PC-3 (cell line): ENCODE measurements around the gene PDZRN3. TPM values are rescaled to one million over a fixed set of nuclear protein-coding genes. Genes with fewer than 3 reads are reported as not detected.

Source experiments
- ATAC-seq: fragments of 200-7000 bp; cut with Tn5 transposase; 2 replicates; pipeline ENCODE4 v1.9.1; 2020; ENCODE audit warnings: mild to moderate bottlenecking, moderate library complexity
- BruUV-seq: library from RNA; stranded (reverse); fragments of 400-500 nt; replicated peaks from 2 replicates; lab custom pipeline; 2021; lab: Mats Ljungman, UMichigan
- CTCF ChIA-PET: fragments of 300-600 bp; sonication (Branson Sonifier 250); formaldehyde crosslinking; loops from one replicate; lab custom pipeline; 2022; ENCODE audit warnings: antibody characterized with exemption; lab: Charles Lee
- POLR2A ChIA-PET: fragments of 300-600 bp; sonication (Branson Sonifier 250); formaldehyde crosslinking; loops from one replicate; lab custom pipeline; 2022; ENCODE audit warnings: antibody characterized with exemption; ENCODE audit not compliant: unreplicated experiment; lab: Charles Lee
- DNase-seq: peaks from one replicate; pipeline ENCODE4 v3.0.0-alpha.2; 2015
- H2AFZ ChIP-seq: fragments of 300-600 bp; sonication (generic); 2 replicates; pipeline ENCODE4 v1.6.0; 2016; ENCODE audit warnings: antibody characterized with exemption, low read length
- H3F3A ChIP-seq: fragments of 300-600 bp; sonication (generic); one replicate; pipeline ENCODE4 v1.6.0; 2017; ENCODE audit warnings: antibody characterized with exemption, low read length, control low read depth, mild to moderate bottlenecking; ENCODE audit not compliant: unreplicated experiment
- H3K27ac ChIP-seq: fragments of 300-600 bp; sonication (generic); 2 replicates; pipeline ENCODE4 v1.5.1; 2016; ENCODE audit warnings: mild to moderate bottlenecking, low read length
- H3K27me3 ChIP-seq: fragments of 300-600 bp; sonication (generic); 2 replicates; pipeline ENCODE4 v1.6.1; 2016; ENCODE audit warnings: low read length, mixed read lengths
- H3K36me3 ChIP-seq: fragments of 300-600 bp; sonication (generic); 2 replicates; pipeline ENCODE4 v1.6.1; 2016; ENCODE audit warnings: low read depth, mixed run types, low read length, mixed read lengths
- H3K4me1 ChIP-seq: fragments of 300-600 bp; sonication (generic); 2 replicates; pipeline ENCODE4 v1.5.1; 2016; ENCODE audit warnings: low read length; ENCODE audit not compliant: insufficient read depth
- H3K4me2 ChIP-seq: fragments of 300-600 bp; sonication (generic); 2 replicates; pipeline ENCODE4 v1.6.0; 2016; ENCODE audit warnings: low read length
- H3K4me3 ChIP-seq: fragments of 300-600 bp; sonication (generic); 2 replicates; pipeline ENCODE4 v1.5.1; 2016; ENCODE audit warnings: mild to moderate bottlenecking, low read length, mixed read lengths
- H3K79me2 ChIP-seq: fragments of 300-600 bp; sonication (generic); 2 replicates; pipeline ENCODE4 v1.6.1; 2017; ENCODE audit warnings: low read length, mixed read lengths
- H3K9ac ChIP-seq: fragments of 300-600 bp; sonication (generic); 2 replicates; pipeline ENCODE4 v1.6.0; 2016; ENCODE audit warnings: mild to moderate bottlenecking, low read length
- H3K9me2 ChIP-seq: fragments of 300-600 bp; sonication (generic); replicated peaks from 2 replicates; pipeline ENCODE4 v1.6.1; 2016; ENCODE audit warnings: mixed run types, low read length, mixed read lengths
- H3K9me3 ChIP-seq: fragments of 300-600 bp; sonication (generic); 2 replicates; pipeline ENCODE4 v1.6.1; 2016; ENCODE audit warnings: low read length, mixed read lengths
- H4K20me1 ChIP-seq: fragments of 300-600 bp; sonication (generic); 2 replicates; pipeline ENCODE4 v1.6.1; 2016; ENCODE audit warnings: low read length, mixed read lengths
- EZH2 ChIP-seq: fragments of 300-600 bp; sonication (generic); IDR thresholded peaks from one replicate; pipeline ENCODE4 v1.6.1; 2017; ENCODE audit warnings: antibody characterized with exemption, mild to moderate bottlenecking, low read length; ENCODE audit not compliant: unreplicated experiment
- EZH2phosphoT487 ChIP-seq: fragments of 300-600 bp; sonication (generic); IDR thresholded peaks from 2 replicates; pipeline ENCODE4 v1.6.1; 2018; ENCODE audit warnings: mild to moderate bottlenecking, antibody characterized with exemption, low read length, borderline replicate concordance
- intact Hi-C: fragments of 100-400 bp; cut with micrococcal nuclease; formaldehyde crosslinking; loops from 2 replicates; pipeline ENCODE4 v1.9.0; 2023
- total RNA-seq: library from RNA; depleted of rRNA; stranded (reverse); fragments of >200 nt; gene quantifications from 2 replicates; pipeline ENCODE4 v1.2.3, GENCODE V29; 2014
- TF ChIP-seq, protein P1 (sequence below): fragments of 300-600 bp; sonication (generic); conservative IDR thresholded peaks from 2 replicates; pipeline ENCODE4 v1.5.1; 2017; ENCODE audit warnings: antibody characterized with exemption, low read depth, mild to moderate bottlenecking, low read length

PDZRN3 gene
- total RNA-seq, 1 experiment from 2014 or later, result not detected

DNA sequence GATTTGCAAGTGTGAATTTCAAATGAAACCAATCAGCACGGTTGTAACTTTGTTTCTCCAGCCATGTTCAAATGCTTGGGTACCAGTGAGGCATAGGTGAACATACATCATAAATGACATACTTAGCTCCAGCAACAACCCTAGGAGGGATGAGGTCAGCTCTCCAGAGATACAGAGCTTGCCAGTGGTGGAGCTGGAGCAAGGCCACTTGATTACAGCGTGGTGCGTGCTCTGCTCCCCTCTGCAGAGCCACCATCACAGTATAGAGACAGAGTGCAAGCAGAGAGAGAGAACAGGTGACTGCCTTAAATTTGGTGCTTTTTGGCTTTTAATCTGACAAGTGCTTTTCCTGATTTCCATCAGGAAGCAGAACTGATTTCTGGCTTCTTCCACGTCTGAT lies 275.1 kb downstream of the PDZRN3 start:
- intact Hi-C loops, result no loop called here
- Histone ChIP-seq H3K9me3 (0 out of 2 replicates have a peak, but pooled peaks cover 3% of the 10 kb centered on the region), H3K4me2 (no peak overlapping the region), H3K9ac (no peak overlapping the region), H3F3A (no peaks in the 10 kb centered on the region), H4K20me1 (no peaks in the 10 kb centered on the region), H3K79me2 (no peaks in the 10 kb centered on the region), H3K9me2 (no peaks in the 10 kb centered on the region), H3K27ac (no peak overlapping the region), H2AFZ (no peak overlapping the region), H3K4me3 (no peak overlapping the region), H3K36me3 (no peaks in the 10 kb centered on the region), H3K27me3 (peaks cover 20% of the 10 kb centered on the region), H3K4me1 (no peaks in the 10 kb centered on the region)
- ChIA-PET CTCF (no interaction called here), POLR2A (no interaction called here)
- no TSS peak for BruUV-seq
- no peak for ATAC-seq
- DNase-seq, result no peak
- TF ChIP-seq, protein P1, sequence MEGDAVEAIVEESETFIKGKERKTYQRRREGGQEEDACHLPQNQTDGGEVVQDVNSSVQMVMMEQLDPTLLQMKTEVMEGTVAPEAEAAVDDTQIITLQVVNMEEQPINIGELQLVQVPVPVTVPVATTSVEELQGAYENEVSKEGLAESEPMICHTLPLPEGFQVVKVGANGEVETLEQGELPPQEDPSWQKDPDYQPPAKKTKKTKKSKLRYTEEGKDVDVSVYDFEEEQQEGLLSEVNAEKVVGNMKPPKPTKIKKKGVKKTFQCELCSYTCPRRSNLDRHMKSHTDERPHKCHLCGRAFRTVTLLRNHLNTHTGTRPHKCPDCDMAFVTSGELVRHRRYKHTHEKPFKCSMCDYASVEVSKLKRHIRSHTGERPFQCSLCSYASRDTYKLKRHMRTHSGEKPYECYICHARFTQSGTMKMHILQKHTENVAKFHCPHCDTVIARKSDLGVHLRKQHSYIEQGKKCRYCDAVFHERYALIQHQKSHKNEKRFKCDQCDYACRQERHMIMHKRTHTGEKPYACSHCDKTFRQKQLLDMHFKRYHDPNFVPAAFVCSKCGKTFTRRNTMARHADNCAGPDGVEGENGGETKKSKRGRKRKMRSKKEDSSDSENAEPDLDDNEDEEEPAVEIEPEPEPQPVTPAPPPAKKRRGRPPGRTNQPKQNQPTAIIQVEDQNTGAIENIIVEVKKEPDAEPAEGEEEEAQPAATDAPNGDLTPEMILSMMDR, result no peak
- TF ChIP-seq EZH2 (no peak), EZH2phosphoT487 (no peak)

DNA sequence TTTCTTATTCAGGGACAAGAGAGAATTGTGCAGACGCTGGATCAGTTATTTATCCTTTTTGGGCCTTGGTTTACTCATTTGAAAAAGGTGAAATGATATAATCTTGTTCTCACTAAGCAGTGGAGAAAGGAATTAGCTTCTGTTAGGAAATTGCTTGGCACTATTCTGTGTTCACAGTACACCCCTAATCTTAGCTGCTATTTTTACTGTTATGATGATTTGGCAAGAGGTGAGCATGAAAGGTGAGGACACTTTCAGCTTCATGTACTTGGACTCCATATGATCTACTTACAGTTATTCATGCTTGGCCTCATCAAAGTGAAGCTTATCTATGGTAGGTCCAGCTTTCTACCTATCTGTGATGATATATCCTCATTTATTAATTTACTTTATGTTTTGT lies 282.7 kb downstream of the PDZRN3 start:
- BruUV-seq, result no TSS peak
- CTCF ChIA-PET, result no interaction called here

DNA sequence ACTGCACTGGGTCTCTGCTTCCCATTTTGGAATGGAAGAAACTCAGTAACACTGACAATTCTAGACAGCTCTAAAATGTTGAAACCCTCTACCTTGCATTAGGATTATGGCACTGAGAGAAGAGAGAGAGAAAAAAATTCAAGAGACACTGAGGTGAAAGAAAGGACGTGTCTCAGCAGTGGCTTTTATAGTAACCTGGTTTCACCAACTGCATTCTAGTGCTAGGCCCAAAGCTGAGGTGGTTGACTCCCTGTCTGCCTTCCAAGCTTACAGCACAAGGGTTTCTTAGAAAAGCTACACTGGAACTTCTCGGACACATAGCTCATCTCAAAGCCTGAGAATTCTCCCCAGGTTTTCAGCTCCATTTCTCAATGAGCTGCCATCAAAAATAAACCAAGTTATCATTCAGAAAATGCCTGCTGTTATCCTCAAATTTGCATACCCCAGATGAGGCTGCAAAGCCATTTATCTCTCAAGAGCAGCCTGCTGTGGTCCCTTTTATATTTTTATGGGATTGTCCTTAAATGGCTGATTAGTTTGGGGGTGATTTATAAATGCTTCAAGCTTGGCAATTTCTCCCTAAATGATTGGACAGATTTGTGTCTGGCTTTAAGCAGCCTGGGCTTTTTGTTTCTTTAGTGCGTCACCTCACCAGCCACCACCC lies 283.3 kb downstream of the PDZRN3 start:
- TF ChIP-seq EZH2, result no peak
- H3K9ac ChIP-seq, result no peak overlapping the region
- BruUV-seq, result no TSS peak
- intact Hi-C loops, result no loop called here
- H4K20me1 ChIP-seq, result no peaks in the 10 kb centered on the region
- no peak overlapping the region for H2AFZ ChIP-seq
- H3K27ac ChIP-seq, result no peak overlapping the region
- H3K79me2 ChIP-seq, result no peaks in the 10 kb centered on the region
- no peaks in the 10 kb centered on the region for H3F3A ChIP-seq
- no peak for ATAC-seq
- no peaks in the 10 kb centered on the region for H3K9me2 ChIP-seq
- H3K27me3 ChIP-seq, result peaks cover 4% of the 10 kb centered on the region; the same call in 1 of the 2 replicates
- no peaks in the 10 kb centered on the region for H3K4me1 ChIP-seq
- ChIA-PET POLR2A (no interaction called here), CTCF (no interaction called here)
- no peaks in the 10 kb centered on the region for H3K9me3 ChIP-seq
- no peak overlapping the region for H3K4me2 ChIP-seq
- H3K4me3 ChIP-seq, result no peak overlapping the region
- no peaks in the 10 kb centered on the region for H3K36me3 ChIP-seq
- no peak for DNase-seq

More for the DNA sequence above, 282.7 kb downstream of the PDZRN3 start:
- H4K20me1 ChIP-seq, result no peaks in the 10 kb centered on the region
- no peaks in the 10 kb centered on the region for H3K9me2 ChIP-seq
- TF ChIP-seq EZH2 (no peak), EZH2phosphoT487 (no peak)
- TF ChIP-seq, protein P1, result no peak
- H3K4me2 ChIP-seq, result no peak overlapping the region
- H3K36me3 ChIP-seq, result no peaks in the 10 kb centered on the region
- peaks cover 7% of the 10 kb centered on the region; the same call in 1 of the 2 replicates for H3K27me3 ChIP-seq
- no peak overlapping the region for H2AFZ ChIP-seq
- no peak overlapping the region for H3K27ac ChIP-seq
- no peak for DNase-seq
- no peak overlapping the region for H3K9ac ChIP-seq
- no peaks in the 10 kb centered on the region for H3K79me2 ChIP-seq
- H3K4me1 ChIP-seq, result no peaks in the 10 kb centered on the region
- H3K4me3 ChIP-seq, result no peak overlapping the region
- no peaks in the 10 kb centered on the region for H3K9me3 ChIP-seq
- intact Hi-C loops, result no loop called here
- POLR2A ChIA-PET, result no interaction called here
- ATAC-seq, result no peak
- H3F3A ChIP-seq, result no peaks in the 10 kb centered on the region
